ENCODE results near the gene CCBE1.
"Not testable (repeated sequence)": the region's sequence is repeated elsewhere in the genome, so short reads cannot be mapped to it uniquely, and the experiment has no call there.

Gene CCBE1

GRCh38 chr18:59717291-59717690, 20.1 kb upstream of the CCBE1 start:
- no peak for DNase-seq (ENCODE audit: extremely low read depth, low read depth)
- no peak for TF ChIP-seq CTCF (IDR thresholded peaks at IDR 0.05; ENCODE audit: low read depth, low read length, missing control alignments)
- no peak overlapping the region for H3K4me3 ChIP-seq (replicated peaks; ENCODE audit: low read depth, low read length)

- no peak for TF ChIP-seq CTCF (IDR thresholded peaks at IDR 0.05; ENCODE audit: low read depth, low read length, missing control alignments)
- no peak overlapping the region for H3K4me3 ChIP-seq (replicated peaks; ENCODE audit: low read depth, low read length)
- DNase-seq (ENCODE audit: extremely low read depth, low read depth) = peak; percentile 54
These were observed 18.7 kb upstream of the CCBE1 start for GRCh38 chr18:59715966-59716369.

- DNase-seq (ENCODE audit: extremely low read depth, low read depth) = no peak
- TF ChIP-seq CTCF (IDR thresholded peaks at IDR 0.05; ENCODE audit: low read depth, low read length, missing control alignments) = no peak
- H3K4me3 ChIP-seq (replicated peaks; ENCODE audit: low read depth, low read length) = no peak overlapping the region
These were observed 18.2 kb upstream of the CCBE1 start for GRCh38 chr18:59715445-59715844.

GRCh38 chr18:59714096-59714495, 16.9 kb upstream of the CCBE1 start:
- DNase-seq (ENCODE audit: extremely low read depth, low read depth); H3K4me3 ChIP-seq (replicated peaks; ENCODE audit: low read depth, low read length): not testable (repeated sequence)

- H3K4me3 ChIP-seq (replicated peaks; ENCODE audit: low read depth, low read length) = no peak overlapping the region
- TF ChIP-seq CTCF (IDR thresholded peaks at IDR 0.05; ENCODE audit: low read depth, low read length, missing control alignments) = no peak
- DNase-seq (ENCODE audit: extremely low read depth, low read depth) = no peak
These were observed 15.1 kb upstream of the CCBE1 start for GRCh38 chr18:59712311-59712710.

GRCh38 chr18:59708988-59709387, 11.8 kb upstream of the CCBE1 start:
- no peak overlapping the region for H3K4me3 ChIP-seq (replicated peaks; ENCODE audit: low read depth, low read length)
- no peak for DNase-seq (ENCODE audit: extremely low read depth, low read depth)
- no peak for TF ChIP-seq CTCF (IDR thresholded peaks at IDR 0.05; ENCODE audit: low read depth, low read length, missing control alignments)

- no peak for DNase-seq (ENCODE audit: extremely low read depth, low read depth)
- no peak overlapping the region for H3K4me3 ChIP-seq (replicated peaks; ENCODE audit: low read depth, low read length)
- TF ChIP-seq CTCF (IDR thresholded peaks at IDR 0.05; ENCODE audit: low read depth, low read length, missing control alignments) = no peak
These were observed 10.1 kb upstream of the CCBE1 start for GRCh38 chr18:59707306-59707705.

Measured in HFF-Myc (cell line).